Mesodermal cell (in vitro differentiated cells): ENCODE measurements around the gene BRPF1.

Experiments
- H3K27ac ChIP-seq: 2 replicates; pipeline ENCODE4 v1.7.0; 2013; ENCODE audit warnings: mild to moderate bottlenecking, low read depth, low read length, moderate library complexity; ENCODE audit not compliant: severe bottlenecking
- H3K36me3 ChIP-seq: 2 replicates; pipeline ENCODE4 v1.7.1; 2013; ENCODE audit warnings: mild to moderate bottlenecking, low read length, moderate library complexity; ENCODE audit not compliant: control insufficient read depth, insufficient read depth
- H3K4me1 ChIP-seq: one replicate; pipeline ENCODE4 v1.7.1; 2013; ENCODE audit warnings: mild to moderate bottlenecking, low read length; ENCODE audit not compliant: insufficient read depth, control insufficient read depth, poor library complexity, severe bottlenecking
- H3K4me3 ChIP-seq: 2 replicates; pipeline ENCODE4 v1.7.0; 2013; ENCODE audit warnings: low read length, control low read depth, mild to moderate bottlenecking; ENCODE audit not compliant: insufficient read depth, poor library complexity, severe bottlenecking; ENCODE audit errors: extremely low read depth
- H3K9me3 ChIP-seq: 2 replicates; pipeline ENCODE4 v1.7.1; 2013; ENCODE audit warnings: mild to moderate bottlenecking, low read length, moderate library complexity; ENCODE audit not compliant: control insufficient read depth
- WGBS, 2 experiments: methylation state at CpG; one replicate each; pipeline ENCODE4 v1.1.5; 2013; ENCODE audit warnings: missing lambda C conversion rate in 2 of 2; ENCODE audit not compliant: insufficient coverage in 2 of 2; 5-methylcytosine and 5-hydroxymethylcytosine counted together

The BRPF1 gene

DNA sequence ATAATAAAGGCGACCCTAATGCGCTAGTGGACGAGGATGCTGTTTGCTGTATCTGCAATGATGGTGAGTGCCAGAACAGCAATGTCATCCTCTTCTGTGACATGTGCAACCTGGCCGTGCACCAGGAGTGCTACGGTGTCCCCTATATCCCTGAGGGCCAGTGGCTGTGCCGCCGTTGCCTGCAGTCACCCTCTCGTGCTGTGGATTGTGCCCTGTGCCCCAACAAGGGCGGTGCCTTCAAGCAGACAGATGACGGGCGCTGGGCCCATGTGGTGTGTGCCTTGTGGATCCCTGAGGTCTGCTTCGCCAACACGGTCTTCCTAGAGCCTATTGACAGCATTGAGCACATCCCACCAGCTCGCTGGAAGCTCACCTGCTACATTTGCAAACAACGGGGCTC, 7.6 kb downstream of the BRPF1 start:
- WGBS, 2 experiments: 94 to 95% methylated on average over 15 of the region's 15 CpGs
- no peaks in the 10 kb centered on the region for H3K9me3 ChIP-seq
- H3K36me3 ChIP-seq: peaks cover 100% of the 10 kb centered on the region
- H3K4me1 ChIP-seq: no peaks in the 10 kb centered on the region
- no peak overlapping the region for H3K4me3 ChIP-seq
- H3K27ac ChIP-seq: no peak overlapping the region

DNA sequence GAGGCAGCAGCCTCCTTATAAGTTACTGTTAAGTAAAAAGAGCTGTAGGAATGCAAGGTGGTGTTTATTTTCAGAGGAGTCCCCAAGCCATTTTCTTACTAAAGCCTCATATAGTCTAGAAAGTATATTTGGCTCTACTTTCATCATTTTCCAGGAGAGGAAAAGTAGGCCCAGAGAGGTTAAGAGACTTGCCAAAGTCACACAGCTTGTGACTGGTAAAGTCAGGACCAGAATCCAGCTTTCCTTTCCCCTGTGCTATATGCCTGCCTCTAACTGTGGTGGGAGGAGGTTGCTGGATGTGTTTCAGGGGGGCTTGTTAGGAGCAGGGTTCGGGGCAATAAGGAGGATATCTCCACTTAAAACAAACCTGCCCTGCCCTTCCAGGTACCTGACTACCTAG, 11.0 kb downstream of the BRPF1 start:
- no peak overlapping the region for H3K4me3 ChIP-seq
- no peak overlapping the region for H3K27ac ChIP-seq
- WGBS, 2 experiments: 100% methylated on average over 1 of the region's 1 CpG; no CpG with 5 or more reads in 1 of the 2 experiments
- H3K36me3 ChIP-seq: peaks cover 100% of the 10 kb centered on the region
- peaks cover 2% of the 10 kb centered on the region for H3K4me1 ChIP-seq
- H3K9me3 ChIP-seq: no peaks in the 10 kb centered on the region

DNA sequence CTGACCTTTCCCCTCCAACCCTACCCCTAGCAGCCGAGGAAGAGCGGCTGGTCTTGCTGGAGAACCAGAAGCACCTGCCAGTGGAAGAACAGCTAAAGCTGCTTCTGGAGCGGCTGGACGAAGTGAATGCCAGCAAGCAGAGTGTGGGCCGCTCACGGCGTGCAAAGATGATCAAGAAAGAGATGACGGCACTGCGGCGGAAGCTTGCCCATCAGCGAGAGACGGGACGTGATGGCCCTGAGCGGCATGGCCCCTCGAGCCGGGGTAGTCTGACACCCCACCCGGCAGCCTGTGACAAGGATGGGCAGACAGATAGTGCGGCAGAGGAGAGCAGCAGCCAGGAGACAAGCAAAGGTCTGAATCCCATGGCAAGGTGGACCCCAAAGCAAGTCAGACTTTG, 12.0 kb downstream of the BRPF1 start:
- H3K9me3 ChIP-seq: no peaks in the 10 kb centered on the region
- H3K4me1 ChIP-seq: peaks cover 5% of the 10 kb centered on the region
- no peak overlapping the region for H3K4me3 ChIP-seq
- peaks cover 100% of the 10 kb centered on the region for H3K36me3 ChIP-seq
- no peak overlapping the region for H3K27ac ChIP-seq
- WGBS, 2 experiments: 96% methylated on average over 18 of the region's 18 CpGs

GRCh38 chr3:9744162-9744561, 12.6 kb downstream of the BRPF1 start:
- no peak overlapping the region for H3K27ac ChIP-seq
- 93 to 100% methylated on average over 4 to 7 of the region's 13 CpGs for WGBS, 2 experiments
- no peak overlapping the region for H3K4me3 ChIP-seq
- no peaks in the 10 kb centered on the region for H3K9me3 ChIP-seq
- peaks cover 99% of the 10 kb centered on the region for H3K36me3 ChIP-seq
- H3K4me1 ChIP-seq: peaks cover 5% of the 10 kb centered on the region

DNA sequence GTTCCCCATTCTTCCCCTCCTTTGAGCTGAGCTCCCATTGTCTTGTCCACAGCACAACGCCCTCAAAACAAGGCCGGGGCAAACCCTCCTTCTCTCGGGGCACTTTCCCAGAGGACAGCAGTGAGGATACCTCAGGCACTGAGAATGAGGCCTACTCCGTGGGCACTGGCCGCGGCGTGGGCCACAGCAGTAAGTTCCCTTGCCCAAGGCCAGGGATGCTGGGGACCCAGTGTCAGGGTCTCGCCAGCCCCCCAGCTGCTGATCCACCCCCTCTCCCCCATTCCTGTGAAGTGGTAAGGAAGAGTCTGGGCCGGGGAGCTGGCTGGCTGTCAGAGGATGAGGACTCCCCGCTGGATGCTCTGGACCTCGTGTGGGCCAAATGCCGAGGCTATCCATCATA, 14.0 kb downstream of the BRPF1 start:
- no peak overlapping the region for H3K27ac ChIP-seq
- H3K4me1 ChIP-seq: peaks cover 7% of the 10 kb centered on the region
- H3K9me3 ChIP-seq: no peaks in the 10 kb centered on the region
- 88 to 94% methylated on average over 3 to 9 of the region's 12 CpGs for WGBS, 2 experiments
- H3K36me3 ChIP-seq: peaks cover 86% of the 10 kb centered on the region
- no peak overlapping the region for H3K4me3 ChIP-seq

GRCh38 chr3:9746330-9746729, 14.8 kb downstream of the BRPF1 start:
- Histone ChIP-seq H3K4me3 (no peak overlapping the region), H3K4me1 (peaks cover 9% of the 10 kb centered on the region), H3K9me3 (no peaks in the 10 kb centered on the region), H3K36me3 (peaks cover 80% of the 10 kb centered on the region), H3K27ac (no peak overlapping the region)
- 91 to 97% methylated on average over 4 to 5 of the region's 5 CpGs for whole genome bisulfite sequencing, 2 experiments

GRCh38 chr3:9747267-9747666, 15.7 kb downstream of the BRPF1 start:
- Histone ChIP-seq H3K36me3 (peaks cover 80% of the 10 kb centered on the region), H3K9me3 (no peaks in the 10 kb centered on the region), H3K27ac (no peak overlapping the region), H3K4me3 (no peak overlapping the region), H3K4me1 (peaks cover 9% of the 10 kb centered on the region)
- 100% methylated on average over 5 to 7 of the region's 8 CpGs for WGBS, 2 experiments

- Histone ChIP-seq H3K9me3 (no peaks in the 10 kb centered on the region), H3K27ac (no peak overlapping the region), H3K4me1 (peaks cover 9% of the 10 kb centered on the region), H3K36me3 (peaks cover 79% of the 10 kb centered on the region), H3K4me3 (no peak overlapping the region)
- WGBS, 2 experiments: 100% methylated on average over 1 of the region's 2 CpGs
Measured at GRCh38 chr3:9748031-9748430, 16.5 kb downstream of the BRPF1 start.

DNA sequence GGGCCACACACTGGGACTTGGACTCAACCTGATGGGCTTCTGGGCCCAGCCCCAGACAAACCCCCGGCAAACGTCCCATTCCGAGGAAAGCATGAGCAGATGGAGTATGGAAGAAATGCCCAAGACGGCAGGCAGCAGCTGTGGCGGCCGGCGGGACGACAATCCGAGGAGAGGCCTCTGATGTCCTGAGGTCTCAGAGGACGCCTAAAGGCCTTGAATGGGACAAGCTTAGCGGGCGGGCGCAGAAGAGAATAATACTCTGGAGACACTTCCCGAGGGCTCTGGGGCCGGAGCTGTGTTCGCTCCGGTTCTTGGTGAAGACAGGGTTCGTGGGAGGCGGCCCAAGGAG, 17.7 kb downstream of the BRPF1 start:
- 13 to 15% methylated on average over 19 of the region's 19 CpGs for WGBS, 2 experiments
- Histone ChIP-seq H3K27ac (peak overlapping the region; percentile 92), H3K36me3 (peaks cover 68% of the 10 kb centered on the region), H3K4me1 (peaks cover 9% of the 10 kb centered on the region), H3K9me3 (no peaks in the 10 kb centered on the region), H3K4me3 (peak overlapping the region; percentile 72)

DNA sequence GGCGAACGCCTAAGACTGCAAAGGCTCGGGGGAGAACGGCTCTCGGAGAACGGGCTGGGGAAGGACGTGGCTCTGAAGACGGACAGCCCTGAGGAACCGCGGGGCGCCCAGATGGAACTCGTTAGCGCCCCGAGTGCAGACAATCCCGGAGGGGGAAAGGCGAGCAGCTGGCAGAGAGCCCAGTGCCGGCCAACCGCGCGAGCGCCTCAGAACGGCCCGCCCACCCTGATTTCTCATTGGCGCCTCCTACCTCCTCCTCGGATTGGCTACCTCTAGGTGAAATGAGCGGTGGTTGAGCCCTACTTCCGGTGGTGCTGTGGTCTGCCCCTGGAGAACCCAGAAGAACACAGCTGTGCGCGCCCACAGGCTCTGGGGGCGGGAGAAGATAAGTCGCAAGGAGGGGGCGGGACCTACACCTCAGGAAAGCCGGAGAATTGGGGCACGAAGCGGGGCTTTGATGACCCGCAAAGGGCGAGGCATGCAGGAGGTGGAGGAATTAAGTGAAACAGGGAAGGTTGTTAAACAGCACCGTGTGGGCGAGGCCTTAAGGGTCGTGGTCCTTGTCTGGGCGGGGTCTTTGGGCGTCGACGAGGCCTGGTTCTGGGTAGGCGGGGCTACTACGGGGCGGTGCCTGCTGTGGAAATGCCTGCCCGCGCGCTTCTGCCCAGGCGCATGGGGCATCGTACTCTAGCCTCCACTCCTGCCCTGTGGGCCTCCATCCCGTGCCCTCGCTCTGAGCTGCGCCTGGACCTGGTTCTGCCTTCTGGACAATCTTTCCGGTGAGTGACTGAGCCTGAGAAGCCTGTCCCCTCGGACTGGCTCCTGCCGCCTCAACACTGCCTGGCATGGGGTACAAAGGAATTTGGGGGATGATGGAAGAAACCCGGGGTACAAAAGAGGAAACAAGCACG, 18.4 kb downstream of the BRPF1 start, which contains the start of gene OGG1:
Gene OGG1, plus strand, starts transcription at position 308 of the 911 bp plus-strand sequence. Its CDS starts 335 bp downstream, at position 643.
- WGBS, 2 experiments: 1% methylated on average over 48 to 52 of the region's 60 CpGs
- Histone ChIP-seq H3K27ac (peak within 1 kb of the TSS; percentile 92), H3K36me3 (peaks cover 68% of the 10 kb centered on the region), H3K4me1 (peaks cover 14% of the 10 kb centered on the region), H3K4me3 (peak within 1 kb of the TSS; percentile 72), H3K9me3 (no peaks in the 10 kb centered on the region)
